OCI-LY3 (cell line): ENCODE measurements around the gene VAMP8.

Experiments
- EZH2phosphoT487 ChIP-seq: fragments of 200-600 bp; shearing (Covaris generic); IDR thresholded peaks from 2 replicates; pipeline ENCODE4 v1.6.1; 2018; ENCODE audit warnings: antibody characterized with exemption, mixed run types, low read depth
- TF ChIP-seq, protein P1 (sequence below): fragments of 200-600, 300-600 bp; sonication (generic); IDR thresholded peaks from 2 replicates; pipeline ENCODE4 v1.5.1; 2014; ENCODE audit warnings: antibody characterized with exemption, low read length, low read depth

DNA sequence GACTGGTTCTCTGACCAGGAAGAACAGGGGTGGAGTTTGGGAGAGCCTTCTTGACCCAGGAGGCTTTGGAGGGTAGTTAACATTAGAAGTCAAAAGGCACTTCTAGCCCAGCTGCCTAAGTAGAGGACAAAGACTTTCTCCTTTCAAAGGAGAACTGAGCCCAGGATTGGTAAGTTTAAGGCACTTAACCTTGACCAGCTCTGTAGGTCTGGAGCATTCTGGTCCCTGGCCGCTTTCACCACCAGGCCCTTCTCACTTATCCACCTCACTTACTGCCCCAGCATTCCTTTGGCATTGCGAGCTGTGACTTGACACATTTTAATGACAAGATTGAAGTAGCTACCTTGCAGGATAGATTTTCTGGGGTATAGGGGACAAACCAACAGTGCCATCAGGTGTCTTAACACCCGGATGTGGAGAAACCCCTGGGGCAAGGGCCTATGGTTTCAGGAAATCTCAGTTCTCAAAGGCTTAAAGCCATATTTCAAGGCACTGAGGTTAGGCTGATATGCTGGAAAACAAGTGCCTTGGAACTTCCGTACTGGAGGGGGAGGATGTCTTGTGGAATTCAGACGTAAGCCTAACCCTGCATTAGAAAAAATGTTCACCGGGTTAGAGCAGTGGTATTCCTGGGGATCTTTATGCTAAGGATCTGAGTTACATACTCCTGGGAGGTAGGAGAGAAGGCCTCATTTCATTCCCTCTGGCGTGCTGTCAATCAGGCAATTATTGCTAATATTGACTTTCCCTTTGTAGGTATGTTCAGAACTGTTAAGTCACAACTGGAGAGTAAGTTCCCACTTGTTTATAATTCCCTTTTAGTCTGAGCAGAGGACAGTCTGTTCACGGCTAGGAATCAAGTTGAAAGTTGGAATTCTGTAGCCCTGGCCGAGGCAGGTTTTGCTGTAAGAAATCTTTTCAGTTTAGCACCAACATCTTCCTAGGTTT lies 30.2 kb downstream of the VAMP8 start:
- TF ChIP-seq, protein P1, sequence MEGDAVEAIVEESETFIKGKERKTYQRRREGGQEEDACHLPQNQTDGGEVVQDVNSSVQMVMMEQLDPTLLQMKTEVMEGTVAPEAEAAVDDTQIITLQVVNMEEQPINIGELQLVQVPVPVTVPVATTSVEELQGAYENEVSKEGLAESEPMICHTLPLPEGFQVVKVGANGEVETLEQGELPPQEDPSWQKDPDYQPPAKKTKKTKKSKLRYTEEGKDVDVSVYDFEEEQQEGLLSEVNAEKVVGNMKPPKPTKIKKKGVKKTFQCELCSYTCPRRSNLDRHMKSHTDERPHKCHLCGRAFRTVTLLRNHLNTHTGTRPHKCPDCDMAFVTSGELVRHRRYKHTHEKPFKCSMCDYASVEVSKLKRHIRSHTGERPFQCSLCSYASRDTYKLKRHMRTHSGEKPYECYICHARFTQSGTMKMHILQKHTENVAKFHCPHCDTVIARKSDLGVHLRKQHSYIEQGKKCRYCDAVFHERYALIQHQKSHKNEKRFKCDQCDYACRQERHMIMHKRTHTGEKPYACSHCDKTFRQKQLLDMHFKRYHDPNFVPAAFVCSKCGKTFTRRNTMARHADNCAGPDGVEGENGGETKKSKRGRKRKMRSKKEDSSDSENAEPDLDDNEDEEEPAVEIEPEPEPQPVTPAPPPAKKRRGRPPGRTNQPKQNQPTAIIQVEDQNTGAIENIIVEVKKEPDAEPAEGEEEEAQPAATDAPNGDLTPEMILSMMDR, result no peak
- TF ChIP-seq EZH2phosphoT487, result no peak
